Activated CD4-positive, alpha-beta T cell treated with anti-CD3 and anti-CD28 coated beads for 36 hours (primary cell): ENCODE data around the gene SORBS1. TPM values are rescaled to one million over a fixed set of nuclear protein-coding genes. Genes with fewer than 3 reads are reported as not detected.

Source experiments
- ATAC-seq: fragments of 200-7000 bp; cut with Tn5 transposase; one replicate; pipeline ENCODE4 v1.10.0; 2021; ENCODE audit warnings: mild to moderate bottlenecking, moderate library complexity
- CTCF ChIA-PET: fragments of 350-600 bp; sonication (Branson Sonifier 250); formaldehyde crosslinking; loops from one replicate; lab custom pipeline; 2021; ENCODE audit warnings: antibody characterized with exemption; lab: Charles Lee
- POLR2A ChIA-PET: fragments of 350-600 bp; sonication (Branson Sonifier 250); formaldehyde crosslinking; loops from one replicate; lab custom pipeline; 2021; ENCODE audit warnings: antibody characterized with exemption, inconsistent platforms; lab: Charles Lee
- DNase-seq: peaks from one replicate; pipeline ENCODE4 v3.0.0-alpha.2; 2020
- H3K27ac Mint-ChIP-seq: one replicate; pipeline ENCODE4 v1.8.0; 2021; ENCODE audit warnings: mixed read lengths
- H3K27me3 Mint-ChIP-seq: one replicate; pipeline ENCODE4 v1.8.0; 2021; ENCODE audit warnings: mixed read lengths
- H3K36me3 Mint-ChIP-seq: one replicate; pipeline ENCODE4 v1.8.0; 2021; ENCODE audit warnings: low read depth, mixed read lengths
- H3K4me1 Mint-ChIP-seq: one replicate; pipeline ENCODE4 v1.8.0; 2021; ENCODE audit warnings: mixed read lengths
- H3K4me3 Mint-ChIP-seq: one replicate; pipeline ENCODE4 v1.8.0; 2021; ENCODE audit warnings: mild to moderate bottlenecking, moderate library complexity, mixed read lengths
- H3K9me3 Mint-ChIP-seq: one replicate; pipeline ENCODE4 v1.8.0; 2021; ENCODE audit warnings: low read depth, mixed read lengths
- intact Hi-C, 2 experiments: fragments of 100-400 bp; cut with DNase I in 1 of 2; cut with micrococcal nuclease in 1 of 2; formaldehyde crosslinking; loops; one replicate each; pipeline versions ENCODE4 v1.14.2 to v1.15.1; 2022 to 2024; cut with DNase I, micrococcal nuclease
- total RNA-seq, 2 experiments: library from RNA; stranded (reverse); gene quantifications; one replicate each; pipeline ENCODE4 v1.2.3, GENCODE V29; 2021

The SORBS1 gene
- total RNA-seq, 2 experiments from 2014 or later, result 0.69 to 1.0 TPM

GRCh38 chr10:95467162-95467599, 94.0 kb downstream of the SORBS1 start:
- intact Hi-C loops, result no loop called here
- H3K9me3 Mint-ChIP-seq, result no peaks in the 10 kb centered on the region
- peaks cover 5% of the 10 kb centered on the region for H3K27me3 Mint-ChIP-seq
- peaks cover 2% of the 10 kb centered on the region for H3K4me1 Mint-ChIP-seq
- DNase-seq (peak; percentile 7), ATAC-seq (no peak)
- POLR2A ChIA-PET, result no interaction called here
- CTCF ChIA-PET, result interaction anchor here (0.7 to 1.0 kb wide), 2 partner anchors 27 to 38 kb away, joined by 3 read pairs; no protein-coding TSS in a partner anchor
- H3K4me3 Mint-ChIP-seq, result no peak overlapping the region
- no peaks in the 10 kb centered on the region for H3K36me3 Mint-ChIP-seq
- H3K27ac Mint-ChIP-seq, result no peak overlapping the region

GRCh38 chr10:95466436-95466835, 94.7 kb downstream of the SORBS1 start:
- H3K27me3 Mint-ChIP-seq, result peaks cover 5% of the 10 kb centered on the region
- DNase-seq (no peak), ATAC-seq (no peak)
- H3K9me3 Mint-ChIP-seq, result no peaks in the 10 kb centered on the region
- H3K4me1 Mint-ChIP-seq, result peaks cover 2% of the 10 kb centered on the region
- no peak overlapping the region for H3K4me3 Mint-ChIP-seq
- H3K36me3 Mint-ChIP-seq, result no peaks in the 10 kb centered on the region
- ChIA-PET POLR2A (no interaction called here), CTCF (interaction anchor here (0.6 kb wide), 1 partner anchor 8 kb away, joined by 3 read pairs; no protein-coding TSS in a partner anchor)
- no peak overlapping the region for H3K27ac Mint-ChIP-seq
- intact Hi-C loops, result no loop called here

- no peak for ATAC-seq
- Mint-ChIP-seq H3K36me3 (no peaks in the 10 kb centered on the region), H3K27me3 (peaks cover 5% of the 10 kb centered on the region), H3K27ac (no peak overlapping the region), H3K9me3 (no peaks in the 10 kb centered on the region), H3K4me3 (no peak overlapping the region), H3K4me1 (peaks cover 2% of the 10 kb centered on the region)
- POLR2A ChIA-PET, result no interaction called here
- CTCF ChIA-PET, result no interaction called here
- DNase-seq, result no peak
- intact Hi-C loops, result no loop called here
Observed at GRCh38 chr10:95464280-95464679, 96.9 kb downstream of the SORBS1 start.

GRCh38 chr10:95462740-95463667, 98.2 kb downstream of the SORBS1 start:
- no peaks in the 10 kb centered on the region for H3K36me3 Mint-ChIP-seq
- CTCF ChIA-PET, result no interaction called here
- H3K27me3 Mint-ChIP-seq, result peaks cover 4% of the 10 kb centered on the region
- no peak for ATAC-seq
- intact Hi-C loops, result no loop called here
- H3K4me3 Mint-ChIP-seq, result no peak overlapping the region
- peaks cover 2% of the 10 kb centered on the region for H3K4me1 Mint-ChIP-seq
- no peaks in the 10 kb centered on the region for H3K9me3 Mint-ChIP-seq
- no peak for DNase-seq
- H3K27ac Mint-ChIP-seq, result no peak overlapping the region
- POLR2A ChIA-PET, result no interaction called here

DNA sequence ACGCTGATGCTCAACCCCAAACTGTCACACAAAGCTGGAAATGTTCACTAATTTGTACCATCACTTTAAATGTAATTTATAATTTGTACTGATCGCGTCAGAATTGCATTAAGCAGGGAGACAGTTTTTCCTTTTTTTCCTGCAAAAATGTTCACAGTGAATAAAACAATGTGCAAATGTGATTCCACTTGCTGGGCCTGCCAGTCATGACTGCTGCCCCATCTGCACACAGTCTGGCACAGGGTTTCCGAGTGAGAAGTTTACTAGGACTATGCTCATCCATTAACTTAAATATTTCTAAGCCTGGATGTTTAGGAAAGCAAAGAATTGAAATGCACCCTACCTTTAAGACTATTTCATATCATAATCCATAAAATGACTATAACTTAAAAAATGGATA, 99.6 kb downstream of the SORBS1 start:
- no peaks in the 10 kb centered on the region for H3K4me1 Mint-ChIP-seq
- H3K4me3 Mint-ChIP-seq, result no peak overlapping the region
- H3K9me3 Mint-ChIP-seq, result no peaks in the 10 kb centered on the region
- DNase-seq, result no peak
- ChIA-PET CTCF (no interaction called here), POLR2A (no interaction called here)
- intact Hi-C loops, result no loop called here
- no peaks in the 10 kb centered on the region for H3K36me3 Mint-ChIP-seq
- no peak overlapping the region for H3K27ac Mint-ChIP-seq
- no peak for ATAC-seq
- H3K27me3 Mint-ChIP-seq, result peaks cover 5% of the 10 kb centered on the region

DNA sequence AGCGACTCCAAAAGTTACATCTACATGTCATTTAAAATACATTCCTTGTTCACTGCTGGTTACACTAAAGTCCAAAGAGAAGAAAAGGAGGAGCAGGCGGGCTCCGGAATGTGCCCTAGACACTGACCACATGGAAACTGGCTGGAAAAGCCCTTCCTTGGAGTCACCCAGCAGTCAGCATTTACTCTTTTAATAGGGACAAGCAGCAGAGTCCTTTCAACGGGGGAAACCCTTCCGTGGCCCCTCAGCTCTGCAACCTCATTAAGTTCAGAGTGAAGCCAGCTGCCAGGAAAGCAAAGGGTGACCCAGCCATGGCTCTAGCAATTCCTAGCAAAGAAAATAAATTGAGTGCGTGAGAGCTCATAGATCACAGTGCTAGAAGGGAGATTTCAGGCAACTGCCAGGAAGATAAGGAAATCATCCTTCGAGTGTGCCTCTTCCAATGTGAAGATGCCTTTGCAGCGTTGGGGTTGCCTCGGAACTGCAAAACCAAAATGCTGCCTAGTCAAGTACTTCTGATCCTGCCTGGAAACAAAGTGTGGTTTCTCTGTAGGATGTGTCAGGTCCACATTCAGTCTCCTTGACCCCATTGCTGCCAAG, 101.6 kb downstream of the SORBS1 start:
- CTCF ChIA-PET, result no interaction called here
- DNase-seq (no peak), ATAC-seq (no peak)
- H3K4me3 Mint-ChIP-seq, result no peak overlapping the region
- no peaks in the 10 kb centered on the region for H3K4me1 Mint-ChIP-seq
- H3K27ac Mint-ChIP-seq, result no peak overlapping the region
- POLR2A ChIA-PET, result interaction anchor here (0.7 kb wide), 1 partner anchor 126 kb away, joined by 3 read pairs; no protein-coding TSS in a partner anchor
- no peaks in the 10 kb centered on the region for H3K36me3 Mint-ChIP-seq
- H3K27me3 Mint-ChIP-seq, result peaks cover 7% of the 10 kb centered on the region
- intact Hi-C loops, result no loop called here
- H3K9me3 Mint-ChIP-seq, result no peaks in the 10 kb centered on the region

- no peak for ATAC-seq
- Mint-ChIP-seq H3K4me3 (no peak overlapping the region), H3K27ac (no peak overlapping the region), H3K9me3 (no peaks in the 10 kb centered on the region), H3K27me3 (peaks cover 4% of the 10 kb centered on the region), H3K4me1 (no peaks in the 10 kb centered on the region), H3K36me3 (no peaks in the 10 kb centered on the region)
- intact Hi-C loops, result no loop called here
- ChIA-PET POLR2A (interaction anchor here (0.7 kb wide), 1 partner anchor 126 kb away, joined by 3 read pairs; no protein-coding TSS in a partner anchor), CTCF (interaction anchor here (0.7 kb wide), 1 partner anchor 36 kb away, joined by 5 read pairs; no protein-coding TSS in a partner anchor)
- no peak for DNase-seq
Observed at GRCh38 chr10:95458871-95459270, 102.3 kb downstream of the SORBS1 start.

- H3K4me3 Mint-ChIP-seq, result no peak overlapping the region
- no peaks in the 10 kb centered on the region for H3K4me1 Mint-ChIP-seq
- H3K27me3 Mint-ChIP-seq, result peaks cover 4% of the 10 kb centered on the region
- H3K27ac Mint-ChIP-seq, result no peak overlapping the region
- intact Hi-C loops, result no loop called here
- DNase-seq (no peak), ATAC-seq (no peak)
- no peaks in the 10 kb centered on the region for H3K9me3 Mint-ChIP-seq
- H3K36me3 Mint-ChIP-seq, result no peaks in the 10 kb centered on the region
- CTCF ChIA-PET, result no interaction called here
- POLR2A ChIA-PET, result no interaction called here
Observed at GRCh38 chr10:95458014-95458413, 103.2 kb downstream of the SORBS1 start.

DNA sequence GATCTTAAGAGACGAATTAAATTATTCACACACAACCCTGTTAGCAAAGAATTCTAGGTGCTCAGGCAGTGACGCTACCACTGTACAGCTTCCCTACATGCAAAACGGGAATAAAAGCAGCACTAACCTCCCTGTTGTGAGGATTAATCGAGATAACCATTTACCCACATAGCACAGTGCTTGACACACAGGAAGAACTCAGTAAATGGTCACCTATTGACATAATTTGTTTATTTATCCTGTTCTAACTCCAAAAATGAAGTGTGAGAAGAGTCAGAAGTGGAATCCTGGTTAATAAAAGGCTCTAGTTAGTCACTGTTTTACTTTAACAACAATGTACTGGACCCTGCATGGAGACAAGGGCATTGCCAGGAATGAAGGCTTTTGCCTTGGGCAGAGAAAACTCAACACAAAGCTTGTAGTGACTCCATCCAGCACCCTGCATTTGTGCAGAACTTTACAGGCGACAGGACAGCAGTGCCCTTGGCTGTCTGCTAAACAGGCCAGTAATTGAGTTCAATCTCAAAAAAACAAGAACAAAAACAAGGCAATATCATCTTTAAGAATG, 103.8 kb downstream of the SORBS1 start:
- H3K4me1 Mint-ChIP-seq, result no peaks in the 10 kb centered on the region
- DNase-seq (no peak), ATAC-seq (no peak)
- H3K27ac Mint-ChIP-seq, result no peak overlapping the region
- H3K36me3 Mint-ChIP-seq, result no peaks in the 10 kb centered on the region
- peaks cover 4% of the 10 kb centered on the region for H3K27me3 Mint-ChIP-seq
- no peaks in the 10 kb centered on the region for H3K9me3 Mint-ChIP-seq
- CTCF ChIA-PET, result no interaction called here
- H3K4me3 Mint-ChIP-seq, result no peak overlapping the region
- POLR2A ChIA-PET, result no interaction called here
- intact Hi-C loops, result no loop called here

DNA sequence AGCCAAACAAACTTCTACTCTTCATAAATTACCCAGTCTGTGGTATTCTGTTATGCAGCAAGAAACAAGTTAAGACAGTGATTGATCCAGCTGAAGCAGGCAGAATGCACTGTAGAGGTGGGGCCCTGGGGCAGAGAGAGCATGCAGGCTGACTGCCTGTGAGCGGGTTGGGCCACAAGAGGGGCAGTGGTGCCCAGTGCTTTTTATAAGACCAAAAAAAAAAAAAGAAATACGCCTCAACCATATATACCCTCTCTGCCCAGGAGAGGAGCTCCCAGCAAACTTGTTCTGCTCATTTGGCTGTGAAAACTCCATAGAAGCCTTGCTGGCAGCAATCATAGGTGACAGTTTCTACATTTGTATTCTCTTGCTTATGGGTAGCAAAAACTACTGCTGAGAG, 104.7 kb downstream of the SORBS1 start:
- Mint-ChIP-seq H3K4me3 (no peak overlapping the region), H3K27ac (no peak overlapping the region), H3K36me3 (no peaks in the 10 kb centered on the region), H3K27me3 (peaks cover 4% of the 10 kb centered on the region), H3K4me1 (no peaks in the 10 kb centered on the region), H3K9me3 (no peaks in the 10 kb centered on the region)
- no peak for DNase-seq
- ChIA-PET POLR2A (no interaction called here), CTCF (no interaction called here)
- intact Hi-C loops, result no loop called here
- no peak for ATAC-seq

- intact Hi-C loops, result no loop called here
- H3K36me3 Mint-ChIP-seq, result no peaks in the 10 kb centered on the region
- H3K27me3 Mint-ChIP-seq, result peaks cover 4% of the 10 kb centered on the region
- CTCF ChIA-PET, result interaction anchor here (1.2 kb wide), 1 partner anchor 9 kb away, joined by 4 read pairs; no protein-coding TSS in a partner anchor
- H3K4me1 Mint-ChIP-seq, result no peaks in the 10 kb centered on the region
- DNase-seq (no peak), ATAC-seq (no peak)
- POLR2A ChIA-PET, result no interaction called here
- no peak overlapping the region for H3K27ac Mint-ChIP-seq
- H3K9me3 Mint-ChIP-seq, result no peaks in the 10 kb centered on the region
- H3K4me3 Mint-ChIP-seq, result no peak overlapping the region
Observed at GRCh38 chr10:95454940-95455339, 106.2 kb downstream of the SORBS1 start.
